ENCODE data around the gene MAVS. TPM values are rescaled to one million over a fixed set of nuclear protein-coding genes. Genes with fewer than 3 reads are reported as not detected.
"Not testable (repeated sequence)": the region's sequence is repeated elsewhere in the genome, so short reads cannot be mapped to it uniquely, and the experiment has no call there.

MAVS gene
- total and polyA plus RNA-seq, 11 donors, result 32.5 to 74.0 (median 43.3) TPM

- H3K9me3 ChIP-seq, result no peaks in the 10 kb centered on the region
- TF ChIP-seq POLR2A (IDR thresholded peaks at IDR 0.05), result no peak
- TF ChIP-seq, protein P1, sequence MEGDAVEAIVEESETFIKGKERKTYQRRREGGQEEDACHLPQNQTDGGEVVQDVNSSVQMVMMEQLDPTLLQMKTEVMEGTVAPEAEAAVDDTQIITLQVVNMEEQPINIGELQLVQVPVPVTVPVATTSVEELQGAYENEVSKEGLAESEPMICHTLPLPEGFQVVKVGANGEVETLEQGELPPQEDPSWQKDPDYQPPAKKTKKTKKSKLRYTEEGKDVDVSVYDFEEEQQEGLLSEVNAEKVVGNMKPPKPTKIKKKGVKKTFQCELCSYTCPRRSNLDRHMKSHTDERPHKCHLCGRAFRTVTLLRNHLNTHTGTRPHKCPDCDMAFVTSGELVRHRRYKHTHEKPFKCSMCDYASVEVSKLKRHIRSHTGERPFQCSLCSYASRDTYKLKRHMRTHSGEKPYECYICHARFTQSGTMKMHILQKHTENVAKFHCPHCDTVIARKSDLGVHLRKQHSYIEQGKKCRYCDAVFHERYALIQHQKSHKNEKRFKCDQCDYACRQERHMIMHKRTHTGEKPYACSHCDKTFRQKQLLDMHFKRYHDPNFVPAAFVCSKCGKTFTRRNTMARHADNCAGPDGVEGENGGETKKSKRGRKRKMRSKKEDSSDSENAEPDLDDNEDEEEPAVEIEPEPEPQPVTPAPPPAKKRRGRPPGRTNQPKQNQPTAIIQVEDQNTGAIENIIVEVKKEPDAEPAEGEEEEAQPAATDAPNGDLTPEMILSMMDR (IDR thresholded peaks at IDR 0.05), result no peak
These were observed 27.7 kb downstream of the MAVS start for GRCh38 chr20:3874194-3874844.

GRCh38 chr20:3875378-3875974 lies 28.8 kb downstream of the MAVS start:
- WGBS, 4 donors, result 77 to 84% (median 83%) methylated on average over 9 of the region's 9 CpGs
- Histone ChIP-seq H3K36me3 (peaks cover 0 to 55% (median 24%) of the 10 kb centered on the region in 9 donors), H3K9me3 (no peaks in the 10 kb centered on the region), H3K4me1 (peaks cover 0 to 14% (median 0%) of the 10 kb centered on the region in 12 donors), H3K27me3 (no peaks in the 10 kb centered on the region), H3K4me3 (no peak overlapping the region), H3K27ac (no peak overlapping the region)
- ATAC-seq, result peak in 3 of 4 donors; percentile 23 to 29 (median 23)
- intact Hi-C loops (cut with DNase I), result no loop called here
- no peak for DNase-seq
- TF ChIP-seq, protein P1 (IDR thresholded peaks at IDR 0.05), result no peak
- TF ChIP-seq POLR2A (IDR thresholded peaks at IDR 0.05), result no peak

More at GRCh38 chr20:3874194-3874844, 27.7 kb downstream of the MAVS start:
- H3K4me1 ChIP-seq, result peaks cover 0 to 18% (median 0%) of the 10 kb centered on the region in 12 donors
- ATAC-seq (peak in 1 of 4 donors; percentile 7), DNase-seq (no peak)
- peaks cover 0 to 63% (median 30%) of the 10 kb centered on the region in 9 donors for H3K36me3 ChIP-seq
- WGBS, 4 donors, result 59 to 83% (median 60%) methylated on average over 3 of the region's 3 CpGs
- no peak overlapping the region for H3K27ac ChIP-seq
- intact Hi-C loops (cut with DNase I), result no loop called here
- no peaks in the 10 kb centered on the region for H3K27me3 ChIP-seq
- H3K4me3 ChIP-seq, result no peak overlapping the region

GRCh38 chr20:3876000-3876399 lies 29.4 kb downstream of the MAVS start:
- Histone ChIP-seq H3K36me3 (peaks cover 0 to 51% (median 24%) of the 10 kb centered on the region in 9 donors), H3K27me3 (no peaks in the 10 kb centered on the region), H3K4me3 (no peak overlapping the region), H3K4me1 (peaks cover 0 to 14% (median 0%) of the 10 kb centered on the region in 12 donors), H3K27ac (no peak overlapping the region), H3K9me3 (no peaks in the 10 kb centered on the region)
- intact Hi-C loops (cut with DNase I), result no loop called here
- no peak for TF ChIP-seq POLR2A (IDR thresholded peaks at IDR 0.05)
- TF ChIP-seq, protein P1 (IDR thresholded peaks at IDR 0.05), result no peak
- WGBS, 4 donors, result 63 to 74% (median 70%) methylated on average over 1 of the region's 1 CpG
- ATAC-seq, result no peak
- DNase-seq, result no peak

DNA sequence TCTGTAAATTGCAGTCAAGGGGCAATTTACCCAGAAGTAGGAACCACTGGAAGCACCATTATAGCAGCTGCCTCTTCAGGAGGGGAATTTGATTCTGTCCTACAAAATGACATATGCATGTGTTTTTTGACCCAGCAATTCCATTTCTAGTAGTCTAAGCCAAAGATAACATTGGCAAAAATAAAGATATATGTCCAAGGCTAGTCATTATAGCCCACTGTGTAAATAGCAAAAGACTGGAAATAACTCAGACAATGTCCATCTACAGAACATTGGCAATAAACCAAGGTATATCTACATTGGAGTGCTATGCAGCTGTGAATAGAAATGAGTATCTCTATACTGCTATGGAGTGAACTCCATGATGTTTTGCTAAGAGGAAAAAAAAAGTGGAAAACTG lies 30.0 kb downstream of the MAVS start:
- DNase-seq (no peak), ATAC-seq (no peak)
- peaks cover 0 to 14% (median 0%) of the 10 kb centered on the region in 12 donors for H3K4me1 ChIP-seq
- intact Hi-C loops (cut with DNase I), result no loop called here
- H3K36me3 ChIP-seq, result peaks cover 0 to 47% (median 23%) of the 10 kb centered on the region in 9 donors
- no peaks in the 10 kb centered on the region for H3K27me3 ChIP-seq
- TF ChIP-seq, protein P1 (IDR thresholded peaks at IDR 0.05), result no peak
- TF ChIP-seq POLR2A (IDR thresholded peaks at IDR 0.05), result no peak
- no peak overlapping the region for H3K4me3 ChIP-seq
- H3K9me3 ChIP-seq, result no peaks in the 10 kb centered on the region
- no peak overlapping the region for H3K27ac ChIP-seq

- H3K4me3 ChIP-seq; intact Hi-C loops (cut with DNase I); H3K27ac ChIP-seq; DNase-seq; ATAC-seq; H3K9me3 ChIP-seq; H3K27me3 ChIP-seq: not testable (repeated sequence)
- peaks cover 0 to 14% (median 0%) of the 10 kb centered on the region in 12 donors for H3K4me1 ChIP-seq
- 95 to 98% (median 97%) methylated on average over 4 of the region's 4 CpGs for WGBS, 4 donors
- H3K36me3 ChIP-seq, result peaks cover 0 to 27% (median 5%) of the 10 kb centered on the region in 9 donors
These were observed 32.3 kb downstream of the MAVS start for GRCh38 chr20:3878921-3879274.

Data from heart left ventricle (tissue), 16 donors.